DND-41 (cell line): Measurements from ENCODE around the gene LIMS2.

Source experiments
- CTCF ChIP-seq: IDR thresholded peaks from 2 replicates; pipeline ENCODE4 v1.5.1; 2012; ENCODE audit warnings: borderline replicate concordance, low read length, moderate library complexity, mild to moderate bottlenecking; ENCODE audit not compliant: poor library complexity, severe bottlenecking; ENCODE audit errors: extremely low read depth
- EZH2 ChIP-seq: IDR thresholded peaks from 3 replicates; pipeline ENCODE4 v1.6.1; 2012; ENCODE audit warnings: borderline replicate concordance, low read depth, mild to moderate bottlenecking, moderate library complexity, low read length, inconsistent platforms; ENCODE audit not compliant: severe bottlenecking

GRCh38 chr2:127721978-127722355 lies 46.6 kb upstream of the LIMS2 start:
- TF ChIP-seq CTCF = no peak
- TF ChIP-seq EZH2 = no peak
